GM10847 (cell line): ENCODE results near the gene IPP.

Source experiments
- POLR2A ChIP-seq: IDR thresholded peaks from 2 replicates; pipeline ENCODE4 v1.6.1; 2011; ENCODE audit not compliant: insufficient read length; ENCODE audit errors: extremely low read depth

The IPP gene

DNA sequence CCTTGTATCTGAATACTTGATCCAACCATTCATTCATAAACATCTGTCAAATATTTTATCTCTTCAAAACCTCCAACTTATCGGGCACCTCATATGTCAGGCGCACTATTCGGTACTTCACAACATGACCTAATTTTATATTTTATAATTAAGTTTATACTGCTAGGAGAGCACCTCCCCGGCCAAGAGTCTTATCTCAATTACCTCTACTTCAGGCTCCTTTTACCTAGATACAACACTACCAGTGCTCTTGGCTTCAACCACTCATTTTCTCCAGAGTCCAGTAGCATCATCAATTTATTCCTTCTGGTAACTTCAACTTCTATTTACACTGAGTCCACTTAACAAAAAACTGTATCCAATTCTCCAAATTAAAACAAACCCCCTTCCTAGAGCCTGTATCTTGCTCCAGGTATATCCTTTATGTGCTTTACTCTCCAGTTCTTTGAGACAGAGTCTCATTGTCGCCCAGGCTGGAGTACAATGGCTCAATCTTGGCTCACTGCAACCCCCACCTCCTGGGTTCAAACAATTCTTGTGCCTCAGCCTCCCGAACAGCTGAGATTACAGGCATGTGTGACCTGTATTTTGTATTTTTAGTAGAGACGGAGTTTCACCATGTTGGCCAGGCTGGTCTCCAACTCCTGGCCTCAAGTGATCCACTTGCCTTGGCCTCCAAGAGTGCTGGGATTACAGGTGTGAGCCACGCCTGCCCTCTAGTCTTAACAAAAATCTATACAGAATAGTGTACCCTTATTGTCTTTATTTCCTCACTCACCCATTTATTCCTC lies 82.9 kb downstream of the IPP start:
- no peak for TF ChIP-seq POLR2A

DNA sequence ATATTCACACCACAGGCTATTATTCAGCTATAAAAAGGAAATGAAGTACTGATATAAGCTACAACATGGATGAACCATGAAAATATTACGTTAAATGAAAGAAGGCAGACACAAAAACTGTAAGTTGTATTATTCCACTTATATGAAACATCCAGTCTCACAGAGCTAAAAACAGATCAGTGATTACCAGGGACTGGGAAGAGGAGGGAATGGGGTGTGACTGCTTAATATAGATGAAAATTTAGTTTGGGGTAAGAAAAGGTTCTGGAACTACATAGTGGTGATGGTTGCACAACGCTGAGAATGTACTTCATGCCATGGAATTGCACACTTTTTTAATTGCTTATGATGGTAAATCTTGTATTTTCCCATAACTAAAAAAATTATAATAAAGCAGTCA lies 83.6 kb downstream of the IPP start:
- no peak for TF ChIP-seq POLR2A

DNA sequence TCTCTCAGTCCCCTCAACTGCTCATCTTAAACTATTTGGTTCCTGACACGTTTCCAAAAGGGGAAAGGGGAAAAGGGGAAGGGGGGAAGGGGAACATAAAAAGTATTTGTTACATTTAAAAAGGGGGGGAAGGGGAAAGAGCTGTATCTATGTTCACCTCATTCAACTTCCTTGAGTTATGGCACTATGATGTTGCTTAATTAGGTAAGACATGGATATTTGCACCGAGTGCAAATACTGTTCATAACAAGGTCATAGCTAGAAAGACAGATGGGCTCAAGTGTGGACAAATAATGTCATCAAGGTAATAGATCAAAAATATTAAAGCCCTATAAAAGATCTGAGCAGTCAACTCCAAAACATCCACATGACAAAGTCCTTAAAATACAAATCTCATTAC lies 90.1 kb downstream of the IPP start:
- no peak for TF ChIP-seq POLR2A

DNA sequence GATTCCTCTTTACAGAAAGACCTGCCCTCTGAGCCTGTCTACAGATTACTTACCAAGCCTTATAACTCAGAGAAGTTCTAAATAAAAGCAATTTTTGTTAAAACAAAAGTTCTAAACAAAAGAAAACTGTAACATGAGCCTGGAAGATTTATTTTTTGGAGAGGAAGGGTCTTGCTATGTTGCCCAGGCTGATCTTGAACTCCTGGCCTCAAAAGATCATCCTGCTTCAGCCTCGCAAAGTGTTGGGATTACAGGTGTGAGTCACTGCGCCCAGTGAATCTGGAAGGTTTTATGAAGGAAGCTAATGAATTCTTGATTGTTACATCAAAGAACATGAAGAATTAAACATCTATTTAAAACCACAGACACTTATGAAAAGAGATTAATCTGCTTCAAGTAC lies 91.2 kb downstream of the IPP start:
- no peak for TF ChIP-seq POLR2A

DNA sequence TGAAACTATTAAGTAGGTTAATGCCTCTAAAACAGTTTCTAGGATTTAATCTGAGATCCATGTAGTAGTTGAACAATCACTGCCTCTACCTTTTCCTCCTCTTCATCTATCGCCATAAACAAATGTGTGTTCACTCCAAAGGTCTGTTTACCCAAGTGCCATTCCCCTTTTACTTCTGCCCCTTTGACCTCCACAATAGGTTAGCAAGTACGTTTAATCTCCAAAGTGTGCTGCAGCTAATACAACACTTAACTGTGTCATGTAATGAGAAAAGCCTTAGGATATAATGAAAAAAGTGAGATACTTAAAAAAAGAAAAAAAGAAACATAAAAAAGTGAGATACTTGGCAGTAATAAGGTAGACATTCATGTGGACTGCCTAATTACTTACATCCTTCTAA lies 92.3 kb downstream of the IPP start:
- TF ChIP-seq POLR2A, result no peak

DNA sequence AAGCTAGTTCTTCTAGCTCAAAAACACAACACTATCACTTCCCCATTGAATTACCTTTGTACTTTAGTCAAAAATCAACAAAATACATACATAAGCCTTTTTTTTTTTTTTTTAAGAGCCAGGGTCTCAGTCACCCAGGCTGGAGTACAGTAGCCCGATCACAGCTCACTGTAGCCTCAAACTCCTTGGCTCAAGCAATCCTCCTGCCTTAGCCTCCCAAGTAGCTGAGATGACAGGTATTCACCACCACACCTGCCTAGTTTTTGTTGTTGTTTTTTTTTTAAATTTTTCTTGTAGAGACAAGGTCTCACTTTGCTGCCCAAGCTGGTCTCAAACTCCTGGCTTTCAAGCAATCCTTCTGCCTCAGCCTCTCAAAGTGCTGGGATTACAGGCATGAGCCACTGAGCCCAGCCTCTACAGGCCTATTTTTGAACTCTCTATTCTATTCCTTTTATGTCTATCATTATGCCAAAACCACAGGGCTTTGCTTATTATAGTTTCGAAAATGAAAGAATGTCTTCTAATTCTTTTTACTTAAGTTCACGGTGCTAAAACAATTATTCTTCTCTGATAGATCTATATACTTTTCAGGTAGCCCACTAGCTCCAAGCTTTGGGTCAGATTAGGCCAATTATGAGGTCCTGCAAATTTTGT lies 93.8 kb downstream of the IPP start:
- no peak for TF ChIP-seq POLR2A

DNA sequence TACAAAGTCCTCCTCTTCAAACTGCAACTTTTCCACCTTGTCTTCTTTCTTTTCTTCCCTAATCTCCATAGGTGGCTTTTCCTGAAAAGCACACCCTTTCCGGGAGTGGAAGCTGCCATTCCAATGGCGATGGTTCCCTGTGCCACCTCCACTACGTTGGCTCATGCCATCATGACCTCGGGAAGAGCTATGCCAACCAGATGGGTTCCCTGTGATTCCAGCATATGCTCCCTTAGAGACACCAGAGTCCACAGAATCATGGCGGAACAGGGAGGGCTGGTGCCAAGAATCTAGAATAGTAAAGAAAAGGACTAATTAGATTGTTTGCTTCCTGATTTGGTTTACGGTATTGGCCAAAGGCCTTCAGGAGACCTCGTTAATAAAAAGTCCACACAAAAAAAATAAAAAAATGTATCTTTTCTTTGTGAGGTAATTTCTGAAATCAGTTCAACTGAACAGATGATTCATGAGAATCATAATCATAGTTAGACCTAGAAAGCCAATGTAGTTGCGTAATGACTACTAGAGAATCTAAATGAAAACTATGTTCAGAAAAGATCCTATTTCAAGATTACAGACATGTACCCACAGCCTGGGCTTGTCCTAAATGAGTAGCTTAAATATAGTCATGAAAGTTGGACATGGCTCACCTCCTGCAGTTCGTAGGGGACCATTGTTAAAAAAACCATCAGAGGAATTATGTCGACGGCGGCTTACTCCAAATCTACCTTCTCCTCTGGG lies 95.7 kb downstream of the IPP start:
- TF ChIP-seq POLR2A, result no peak
